Fibroblast of pulmonary artery (primary cell): Measurements from ENCODE around the gene SLC45A1.

Source experiments
- DNase-seq: peaks from one replicate; pipeline ENCODE4 v3.0.0-alpha.2; 2010; ENCODE audit warnings: low read depth
- H3K4me3 ChIP-seq: replicated peaks from 2 replicates; pipeline ENCODE4 v1.5.1; 2011; ENCODE audit warnings: low read depth, mild to moderate bottlenecking, control low read depth, low read length, moderate library complexity
- TF ChIP-seq, protein P1 (sequence below): IDR thresholded peaks from 2 replicates; pipeline ENCODE4 v1.5.1; 2011; ENCODE audit warnings: mild to moderate bottlenecking, control low read depth, low read length, inconsistent platforms; ENCODE audit errors: missing control alignments

SLC45A1 gene

DNA sequence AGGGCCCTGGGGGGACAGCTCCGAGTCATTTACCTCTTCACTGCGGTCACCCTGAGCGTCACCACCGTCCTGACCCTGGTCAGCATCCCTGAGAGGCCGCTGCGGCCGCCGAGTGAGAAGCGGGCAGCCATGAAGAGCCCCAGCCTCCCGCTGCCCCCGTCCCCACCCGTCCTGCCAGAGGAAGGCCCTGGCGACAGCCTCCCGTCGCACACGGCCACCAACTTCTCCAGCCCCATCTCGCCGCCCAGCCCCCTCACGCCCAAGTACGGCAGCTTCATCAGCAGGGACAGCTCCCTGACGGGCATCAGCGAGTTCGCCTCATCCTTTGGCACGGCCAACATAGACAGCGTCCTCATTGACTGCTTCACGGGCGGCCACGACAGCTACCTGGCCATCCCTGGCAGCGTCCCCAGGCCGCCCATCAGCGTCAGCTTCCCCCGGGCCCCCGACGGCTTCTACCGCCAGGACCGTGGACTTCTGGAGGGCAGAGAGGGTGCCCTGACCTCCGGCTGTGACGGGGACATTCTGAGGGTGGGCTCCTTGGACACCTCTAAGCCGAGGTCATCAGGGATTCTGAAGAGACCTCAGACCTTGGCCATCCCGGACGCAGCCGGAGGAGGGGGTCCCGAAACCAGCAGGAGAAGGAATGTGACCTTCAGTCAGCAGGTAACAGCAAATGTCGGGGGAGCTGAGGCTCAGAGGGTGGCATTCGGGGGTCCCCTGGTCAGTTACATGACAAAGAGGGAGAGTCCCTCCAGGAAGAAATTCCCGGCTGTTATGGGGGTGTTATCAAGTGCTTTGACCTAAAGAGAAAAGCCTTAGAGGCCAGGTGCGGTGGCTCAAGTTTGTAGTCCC lies 12.6 kb downstream of the SLC45A1 start:
- H3K4me3 ChIP-seq = no peak overlapping the region
- TF ChIP-seq, protein P1, sequence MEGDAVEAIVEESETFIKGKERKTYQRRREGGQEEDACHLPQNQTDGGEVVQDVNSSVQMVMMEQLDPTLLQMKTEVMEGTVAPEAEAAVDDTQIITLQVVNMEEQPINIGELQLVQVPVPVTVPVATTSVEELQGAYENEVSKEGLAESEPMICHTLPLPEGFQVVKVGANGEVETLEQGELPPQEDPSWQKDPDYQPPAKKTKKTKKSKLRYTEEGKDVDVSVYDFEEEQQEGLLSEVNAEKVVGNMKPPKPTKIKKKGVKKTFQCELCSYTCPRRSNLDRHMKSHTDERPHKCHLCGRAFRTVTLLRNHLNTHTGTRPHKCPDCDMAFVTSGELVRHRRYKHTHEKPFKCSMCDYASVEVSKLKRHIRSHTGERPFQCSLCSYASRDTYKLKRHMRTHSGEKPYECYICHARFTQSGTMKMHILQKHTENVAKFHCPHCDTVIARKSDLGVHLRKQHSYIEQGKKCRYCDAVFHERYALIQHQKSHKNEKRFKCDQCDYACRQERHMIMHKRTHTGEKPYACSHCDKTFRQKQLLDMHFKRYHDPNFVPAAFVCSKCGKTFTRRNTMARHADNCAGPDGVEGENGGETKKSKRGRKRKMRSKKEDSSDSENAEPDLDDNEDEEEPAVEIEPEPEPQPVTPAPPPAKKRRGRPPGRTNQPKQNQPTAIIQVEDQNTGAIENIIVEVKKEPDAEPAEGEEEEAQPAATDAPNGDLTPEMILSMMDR = no peak
- DNase-seq = no peak

DNA sequence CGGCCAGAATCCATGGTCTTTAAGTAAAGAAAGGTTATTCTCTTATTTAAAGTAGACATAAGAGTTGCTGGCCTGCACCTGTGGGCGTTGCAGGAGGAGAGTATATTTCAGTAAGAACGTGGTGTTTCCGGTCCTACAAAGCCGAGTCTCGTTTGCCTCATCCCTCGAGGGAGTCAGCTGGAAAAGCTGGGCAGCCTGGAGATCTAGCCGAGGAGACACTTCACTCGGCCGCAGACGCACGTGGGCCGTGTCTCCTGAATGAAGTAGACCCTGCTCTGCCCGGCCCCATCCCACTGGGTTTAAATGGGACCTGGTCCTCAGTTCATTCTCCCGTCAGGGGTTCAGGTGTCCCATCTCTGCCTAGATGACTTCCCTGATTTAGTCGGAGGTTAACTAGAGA lies 14.9 kb downstream of the SLC45A1 start:
- TF ChIP-seq, protein P1 = no peak
- no peak overlapping the region for H3K4me3 ChIP-seq
- DNase-seq = no peak

GRCh38 chr1:8333246-8333987 lies 15.5 kb downstream of the SLC45A1 start:
- no peak for DNase-seq
- TF ChIP-seq, protein P1 = no peak

DNA sequence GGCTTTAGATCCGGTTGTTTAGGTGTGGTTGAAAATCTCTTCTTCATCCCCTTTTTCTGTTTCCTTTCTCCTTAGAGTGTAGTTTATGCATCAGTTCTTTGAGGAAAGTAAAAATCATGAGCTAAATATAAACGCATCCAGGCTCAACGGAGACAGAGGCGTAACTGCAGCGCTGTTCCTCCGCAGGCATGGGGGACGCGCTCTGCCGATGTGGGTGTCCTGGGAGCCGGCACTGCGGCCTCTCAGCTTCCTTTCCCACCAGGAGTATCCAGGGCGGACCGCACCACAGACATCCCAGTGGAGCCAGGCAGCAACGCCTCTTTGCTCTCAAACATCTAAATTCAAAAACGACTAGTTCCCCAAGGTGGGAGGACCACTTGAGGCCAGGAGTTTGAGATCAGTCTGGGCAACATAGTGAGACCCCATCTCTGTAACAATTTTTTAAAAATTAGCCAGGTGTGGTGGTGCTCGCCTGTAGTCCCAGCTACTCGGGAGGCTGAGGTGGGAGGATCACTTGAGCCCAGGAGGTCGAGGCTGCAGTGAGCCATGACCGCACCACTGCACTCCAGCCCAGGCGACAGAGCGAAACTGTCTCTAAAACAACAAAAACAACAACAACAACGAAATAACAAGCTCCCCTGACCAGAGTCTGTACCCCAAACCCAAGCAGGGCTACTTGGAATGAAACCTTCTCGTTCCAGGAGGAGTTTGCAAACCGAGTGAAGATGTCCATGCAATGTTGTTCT lies 16.4 kb downstream of the SLC45A1 start:
- DNase-seq = no peak
- TF ChIP-seq, protein P1 = no peak

More at GRCh38 chr1:8333246-8333987, 15.5 kb downstream of the SLC45A1 start:
- no peak overlapping the region for H3K4me3 ChIP-seq

DNA sequence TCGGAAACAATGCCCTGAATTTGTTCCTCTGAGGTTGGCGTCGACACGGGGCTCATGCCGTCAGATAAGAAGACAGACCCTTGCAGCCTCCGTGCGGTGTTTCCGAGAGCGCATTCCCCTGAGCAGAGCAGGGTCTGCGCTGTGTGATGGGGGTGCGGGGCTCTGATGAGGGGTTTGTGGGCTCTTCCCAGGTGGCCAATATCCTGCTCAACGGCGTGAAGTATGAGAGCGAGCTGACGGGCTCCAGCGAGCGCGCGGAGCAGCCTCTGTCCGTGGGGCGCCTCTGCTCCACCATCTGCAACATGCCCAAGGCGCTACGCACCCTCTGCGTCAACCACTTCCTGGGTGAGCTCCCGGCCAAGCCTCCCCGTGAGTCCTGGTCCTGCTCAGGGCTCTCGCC lies 17.3 kb downstream of the SLC45A1 start:
- TF ChIP-seq, protein P1 = no peak
- no peak for DNase-seq

More for the DNA sequence above, 16.4 kb downstream of the SLC45A1 start:
- no peak overlapping the region for H3K4me3 ChIP-seq

GRCh38 chr1:8337776-8338525 lies 20.0 kb downstream of the SLC45A1 start:
- DNase-seq = no peak
- H3K4me3 ChIP-seq = no peak overlapping the region
- TF ChIP-seq, protein P1 = no peak

More for the DNA sequence above, 17.3 kb downstream of the SLC45A1 start:
- no peak overlapping the region for H3K4me3 ChIP-seq
